D721Med (cell line): ENCODE results near the gene ITCH.
"Not testable (repeated sequence)": the region's sequence is repeated elsewhere in the genome, so short reads cannot be mapped to it uniquely, and the experiment has no call there.

Experiments used
- DNase-seq: peaks from one replicate; pipeline ENCODE4 v3.0.0; 2011; ENCODE audit warnings: low spot score; ENCODE audit not compliant: insufficient read length
- FAIRE-seq: peaks from 2 replicates; lab custom pipeline; 2011; peaks lifted over from hg19 to GRCh38; lab: Jason Lieb, UNC
- CTCF ChIP-seq: IDR thresholded peaks from 2 replicates; pipeline ENCODE4 v1.5.1; 2012; ENCODE audit warnings: mild to moderate bottlenecking, control low read depth; ENCODE audit not compliant: insufficient read depth; ENCODE audit errors: missing control alignments

Gene ITCH

GRCh38 chr20:34495916-34496315 is 132.8 kb downstream of the ITCH start:
- no peak for TF ChIP-seq CTCF
- FAIRE-seq (no peak), DNase-seq (no peak)

- not testable (repeated sequence) for DNase-seq
These were observed 134.5 kb downstream of the ITCH start for GRCh38 chr20:34497596-34497995.

GRCh38 chr20:34500823-34501222 is 137.8 kb downstream of the ITCH start:
- FAIRE-seq = no peak
- no peak for DNase-seq
- TF ChIP-seq CTCF = no peak

More at GRCh38 chr20:34497596-34497995, 134.5 kb downstream of the ITCH start:
- not testable (repeated sequence) for FAIRE-seq

GRCh38 chr20:34506480-34506879 is 143.4 kb downstream of the ITCH start:
- FAIRE-seq = no peak
- TF ChIP-seq CTCF = no peak

GRCh38 chr20:34507702-34508413 is 144.8 kb downstream of the ITCH start:
- no peak for TF ChIP-seq CTCF
- no peak for FAIRE-seq
- no peak for DNase-seq

More at GRCh38 chr20:34506480-34506879, 143.4 kb downstream of the ITCH start:
- no peak for DNase-seq

GRCh38 chr20:34510575-34510974 is 147.5 kb downstream of the ITCH start:
- no peak for TF ChIP-seq CTCF
- no peak for FAIRE-seq
- DNase-seq = no peak

GRCh38 chr20:34511891-34512265 is 148.8 kb downstream of the ITCH start:
- no peak for FAIRE-seq
- TF ChIP-seq CTCF = no peak

More at GRCh38 chr20:34511891-34512265, 148.8 kb downstream of the ITCH start:
- DNase-seq = no peak
